Left forelimb (tissue), 1 donor: ENCODE measurements around the gene PCCA.
"Not testable (repeated sequence)": the region's sequence is repeated elsewhere in the genome, so short reads cannot be mapped to it uniquely, and the experiment has no call there.

Experiments
- DNase-seq: peaks from one replicate; pipeline ENCODE4 v3.0.0-alpha.2; 2018; ENCODE audit warnings: low spot score

PCCA gene

DNA sequence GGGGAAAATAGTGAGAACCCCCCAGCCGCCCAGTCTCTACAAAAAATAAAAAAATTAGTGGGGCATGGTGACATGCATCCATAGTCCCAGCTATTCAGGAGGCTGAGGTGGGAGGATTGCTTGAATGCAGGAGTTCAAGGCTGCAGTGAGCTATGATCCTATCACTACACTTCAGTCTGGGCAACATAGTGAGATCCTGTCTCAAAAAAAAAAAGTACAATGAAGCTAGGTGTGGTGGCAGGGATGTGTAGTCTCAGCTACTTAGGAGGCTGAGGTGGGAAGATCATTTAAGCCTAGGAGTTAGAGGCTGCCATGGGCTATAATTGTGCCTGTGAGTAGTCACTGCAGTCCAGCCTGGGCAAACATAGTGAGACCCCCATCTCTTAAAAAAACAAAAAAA lies 8.9 kb downstream of the PCCA start:
- DNase-seq: no peak

DNA sequence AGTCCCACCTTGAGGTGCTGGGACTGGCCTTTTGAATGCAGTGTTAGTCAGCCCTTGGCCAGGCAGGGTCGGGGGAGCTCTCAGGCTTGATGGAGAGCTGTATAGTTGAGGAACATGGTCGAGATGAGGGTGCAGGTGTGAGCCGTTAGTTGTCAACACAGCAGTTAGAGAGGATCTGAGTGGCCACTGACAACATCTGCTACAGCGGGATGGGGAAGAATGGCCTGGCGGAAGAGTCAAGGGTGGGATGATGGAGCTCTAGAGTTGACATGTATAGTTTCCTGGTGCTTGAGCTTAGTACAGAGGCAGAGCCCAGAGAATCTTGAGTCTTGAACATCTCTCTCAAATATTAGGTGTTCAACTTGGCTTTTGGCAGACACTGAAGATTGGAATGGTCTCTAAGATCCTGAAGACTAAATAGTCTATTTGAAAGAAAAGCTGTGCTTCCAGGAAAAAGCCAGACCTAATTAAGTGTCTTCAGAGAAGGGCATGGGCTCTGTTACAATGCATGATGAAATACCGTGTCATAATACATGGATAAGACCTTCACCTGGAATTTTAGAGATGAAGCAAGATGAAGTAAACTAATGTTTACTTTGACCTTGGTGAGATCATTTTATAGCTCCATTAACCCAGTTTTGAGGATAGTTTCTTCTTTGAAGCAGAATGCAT lies 9.7 kb downstream of the PCCA start:
- DNase-seq: no peak

DNA sequence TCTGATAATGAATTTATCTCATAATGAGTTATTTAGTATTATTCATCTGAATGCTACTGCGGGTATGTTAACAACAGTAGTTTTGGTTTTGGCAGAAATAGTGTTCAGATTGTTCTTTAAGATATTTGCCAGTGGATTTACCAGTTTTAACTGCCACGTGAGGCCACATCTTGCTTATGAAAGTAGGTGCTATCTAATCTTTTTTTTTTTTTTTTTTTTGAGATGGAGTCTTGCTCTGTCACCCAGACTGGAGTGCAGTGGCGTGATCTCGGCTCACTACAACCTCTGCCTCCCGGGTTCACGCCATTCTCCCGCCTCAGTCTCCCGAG lies 10.2 kb downstream of the PCCA start:
- DNase-seq: not testable (repeated sequence)

DNA sequence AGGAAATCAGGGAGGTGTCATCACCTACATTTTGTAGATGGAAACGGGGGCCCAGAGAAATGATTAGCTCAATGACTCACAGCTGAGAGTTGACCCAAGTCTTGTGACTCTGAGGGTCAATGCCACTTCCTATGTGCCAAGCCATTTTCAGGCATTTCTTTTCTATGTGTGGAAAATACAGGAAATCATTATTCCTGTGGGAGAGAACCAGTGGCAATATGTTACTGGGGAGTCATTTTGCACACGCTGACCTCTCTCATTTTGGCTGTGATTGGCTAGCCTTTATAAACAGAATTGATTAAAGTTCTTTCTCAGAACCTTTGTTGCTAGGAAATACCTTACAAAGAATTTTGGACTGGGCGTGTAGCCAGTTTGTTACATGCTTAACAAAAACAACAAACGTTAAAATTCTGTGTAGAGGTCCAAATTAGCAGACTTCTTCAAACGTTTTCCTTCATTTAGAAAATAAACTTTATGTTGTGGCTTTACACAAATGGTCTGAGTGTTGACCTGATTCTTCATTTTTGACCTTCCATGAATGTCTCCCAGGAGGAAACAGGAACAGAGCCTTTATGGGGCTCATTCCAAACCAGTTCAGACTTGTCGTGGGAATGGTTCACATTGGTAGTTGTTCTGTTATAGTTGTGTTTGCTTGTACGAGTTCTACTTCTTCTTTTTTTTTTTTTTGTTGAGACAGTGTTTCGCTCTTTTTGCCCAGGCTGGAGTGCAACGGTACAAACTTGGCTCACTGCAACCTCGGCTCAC lies 11.4 kb downstream of the PCCA start:
- DNase-seq: no peak

DNA sequence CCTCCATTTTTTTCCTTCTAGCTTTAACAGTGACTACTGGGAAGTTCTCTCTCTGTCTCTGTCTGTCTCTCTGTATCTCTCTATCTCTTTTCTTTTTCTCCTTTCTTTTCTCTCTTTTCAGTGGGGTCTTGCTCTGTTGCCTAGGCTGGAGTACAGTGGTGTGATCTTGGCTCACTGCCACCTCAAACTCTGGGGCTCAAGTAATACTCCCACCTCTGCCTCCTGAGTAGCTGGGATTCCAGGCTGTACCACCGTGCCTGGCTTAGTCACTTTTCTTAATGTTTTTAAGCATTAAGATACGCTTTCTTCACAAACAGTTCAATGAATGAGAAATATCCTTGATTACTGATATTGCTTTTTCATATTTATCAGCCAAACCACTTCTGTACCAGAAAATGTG lies 13.1 kb downstream of the PCCA start:
- no peak for DNase-seq

DNA sequence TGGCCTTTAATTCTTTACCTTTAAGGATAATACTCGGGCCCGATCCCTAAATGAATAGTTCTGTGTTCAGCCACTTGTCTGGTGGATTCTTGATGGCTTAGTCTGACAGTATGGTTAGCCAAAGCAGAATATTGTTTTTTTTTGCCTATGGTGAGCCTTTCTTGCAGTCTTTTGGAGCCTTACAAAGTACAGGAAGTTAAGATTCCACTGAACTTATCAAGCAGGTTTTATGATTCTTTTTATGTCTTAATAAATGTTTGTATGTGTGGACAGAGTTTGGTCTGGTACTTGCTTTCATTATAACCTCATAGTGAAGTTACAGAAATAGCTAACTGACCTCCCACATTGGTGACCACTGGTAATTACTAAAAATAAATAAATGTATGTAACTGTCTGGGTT lies 17.1 kb downstream of the PCCA start:
- no peak for DNase-seq

DNA sequence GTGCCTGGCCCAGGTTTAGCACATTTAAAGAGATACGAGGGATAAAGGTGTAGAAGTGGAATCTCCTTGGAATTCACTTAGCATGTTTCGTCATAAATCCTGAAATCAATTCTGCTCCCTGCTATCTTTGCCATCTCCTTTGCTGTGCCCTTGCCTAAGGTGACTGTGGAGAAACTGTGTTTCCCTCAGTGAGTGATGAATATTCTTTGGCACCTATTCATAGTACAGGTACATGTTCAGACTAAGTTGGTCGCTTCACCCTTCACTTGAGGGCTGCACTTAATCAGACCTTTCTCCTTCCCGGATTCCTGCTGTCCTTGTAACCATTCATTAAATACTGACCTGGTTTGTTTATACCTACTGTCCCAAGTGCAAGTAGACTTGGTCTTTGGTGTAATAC lies 17.8 kb downstream of the PCCA start:
- no peak for DNase-seq

DNA sequence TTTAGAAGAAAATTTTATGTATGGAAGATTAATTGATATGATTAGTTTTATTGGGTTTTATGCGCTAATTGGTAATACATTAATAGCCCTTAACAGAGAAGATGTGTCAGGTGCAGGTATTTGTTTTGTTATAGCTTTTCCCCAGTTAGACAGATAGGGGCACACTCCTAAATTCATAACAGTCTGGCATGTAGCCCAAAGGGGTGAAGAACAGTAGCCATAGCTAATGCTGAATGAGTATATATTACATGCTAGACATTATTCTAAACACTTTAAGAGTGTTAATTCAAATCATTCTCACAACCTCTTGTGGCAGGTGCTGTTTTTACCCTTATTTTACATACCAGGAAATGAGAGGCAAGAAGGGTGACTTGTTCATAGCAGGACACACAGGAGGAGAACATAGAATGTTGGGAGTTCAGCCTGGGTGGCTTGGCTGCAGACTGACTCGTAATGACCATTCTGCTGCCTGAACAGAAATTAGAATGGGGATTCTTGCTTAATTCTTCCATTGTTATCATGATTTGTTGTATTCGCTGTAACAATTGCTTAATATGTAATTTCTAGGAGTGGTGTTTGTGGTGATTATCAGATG lies 20.1 kb downstream of the PCCA start:
- no peak for DNase-seq

DNA sequence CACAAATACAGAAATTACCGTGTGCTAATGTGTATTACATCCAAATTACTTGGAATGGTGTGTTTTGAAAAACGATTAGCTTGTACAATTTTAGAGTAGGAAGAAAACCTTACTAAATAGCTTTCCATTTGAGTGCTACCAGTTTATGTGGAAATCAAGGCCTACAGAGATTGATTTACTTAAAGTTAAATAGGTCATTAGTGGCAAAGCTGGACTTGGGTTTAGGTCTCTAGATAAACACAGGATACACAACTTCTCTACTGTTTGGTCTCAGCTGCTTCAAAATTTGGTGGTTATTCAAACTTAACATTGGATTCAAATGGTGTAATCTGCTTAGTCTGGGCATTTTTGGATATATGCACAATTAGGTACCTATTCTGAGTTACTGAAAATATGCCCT lies 21.4 kb downstream of the PCCA start:
- DNase-seq: no peak

DNA sequence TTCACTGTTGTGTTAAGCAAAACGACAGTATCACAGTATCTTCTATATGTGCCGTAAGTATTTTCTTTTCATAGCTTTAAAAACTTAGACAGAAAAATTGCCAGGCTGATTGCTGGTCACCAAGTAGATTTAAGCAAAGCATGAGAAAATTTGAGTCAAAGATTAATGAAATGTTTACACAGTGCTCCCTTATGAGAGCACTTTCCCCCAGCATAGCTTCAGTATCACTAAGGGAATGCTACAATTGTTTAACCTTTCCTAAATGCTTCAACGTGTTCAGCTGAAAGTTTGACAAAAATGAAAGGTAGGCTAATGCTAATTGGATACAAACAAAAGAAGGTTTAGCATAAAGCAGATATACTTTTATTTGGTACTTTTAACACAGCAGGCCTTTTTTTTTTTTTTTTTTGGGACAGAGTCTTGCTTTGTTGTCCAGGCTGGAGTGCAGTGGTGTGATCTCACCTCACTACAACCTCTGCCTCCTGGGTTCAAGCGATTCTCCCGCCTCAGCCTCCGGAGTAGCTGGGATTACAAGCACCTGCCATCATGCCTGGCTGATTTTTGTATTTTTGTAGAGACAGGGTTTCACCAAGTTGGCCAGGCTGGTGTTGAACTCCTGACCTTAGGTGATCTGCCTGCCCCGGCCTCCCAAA lies 23.4 kb downstream of the PCCA start:
- DNase-seq: no peak

DNA sequence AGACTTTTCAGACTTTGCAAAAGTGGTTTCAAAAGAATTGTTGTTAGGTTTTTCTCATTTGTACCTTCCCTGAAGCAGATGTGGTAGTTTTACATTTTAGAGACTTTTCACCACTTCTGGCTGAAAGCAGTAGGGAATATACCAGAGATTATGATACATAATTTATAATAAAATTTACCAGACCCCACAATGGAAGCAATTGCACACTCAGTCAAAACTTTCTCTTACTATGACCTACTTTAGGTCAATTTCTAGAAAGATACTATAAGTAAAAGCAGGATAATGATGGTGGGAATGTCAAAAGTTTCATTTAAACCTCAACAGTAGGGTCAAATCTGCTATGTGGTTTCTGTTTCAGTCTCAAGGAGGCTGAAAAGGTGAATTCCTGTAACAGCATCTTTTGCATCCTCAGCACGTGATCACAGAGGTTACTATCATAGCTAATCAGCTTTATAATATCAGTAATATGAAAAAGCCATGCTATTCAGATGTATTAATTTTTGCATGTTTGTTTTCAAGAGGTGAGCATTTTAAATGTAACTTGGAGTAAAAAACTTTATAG lies 26.9 kb downstream of the PCCA start:
- no peak for DNase-seq

DNA sequence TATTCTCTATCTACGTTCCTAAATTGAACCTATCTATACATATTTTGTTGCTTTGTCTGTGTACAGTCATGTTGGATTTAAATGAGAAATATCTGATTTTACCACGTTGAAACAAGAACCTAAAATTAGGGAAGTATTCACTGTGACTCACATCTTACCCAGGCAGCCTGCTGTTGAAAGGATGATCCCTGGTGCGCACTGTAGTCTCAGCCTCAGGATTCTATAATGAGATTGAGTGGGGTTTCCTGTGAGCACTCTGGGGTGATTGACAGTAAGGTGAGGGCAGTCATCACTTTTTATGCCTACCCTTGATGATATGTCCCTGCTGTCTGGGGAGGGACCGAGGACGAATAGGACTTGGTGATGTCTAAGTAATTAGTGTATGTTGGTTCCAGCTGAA lies 35.4 kb downstream of the PCCA start:
- DNase-seq: no peak

DNA sequence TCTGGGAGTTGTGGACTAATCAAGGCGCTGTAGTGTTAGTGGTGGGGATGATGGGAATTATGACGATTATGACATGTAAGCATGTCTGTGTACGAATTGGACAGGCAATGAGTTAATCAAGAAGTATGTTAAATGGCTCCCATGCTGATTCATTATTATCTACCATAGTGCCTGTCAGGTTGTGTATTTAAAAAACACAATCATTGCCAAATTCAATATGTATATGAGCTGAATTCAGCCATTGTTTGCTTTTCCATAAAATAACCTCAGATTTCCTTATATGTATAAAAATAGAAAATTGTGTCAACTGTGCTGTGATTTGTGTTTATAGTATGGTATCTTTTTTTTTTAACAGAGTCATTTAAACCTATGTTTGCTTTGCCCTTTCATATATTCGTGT lies 37.1 kb downstream of the PCCA start:
- DNase-seq: no peak

DNA sequence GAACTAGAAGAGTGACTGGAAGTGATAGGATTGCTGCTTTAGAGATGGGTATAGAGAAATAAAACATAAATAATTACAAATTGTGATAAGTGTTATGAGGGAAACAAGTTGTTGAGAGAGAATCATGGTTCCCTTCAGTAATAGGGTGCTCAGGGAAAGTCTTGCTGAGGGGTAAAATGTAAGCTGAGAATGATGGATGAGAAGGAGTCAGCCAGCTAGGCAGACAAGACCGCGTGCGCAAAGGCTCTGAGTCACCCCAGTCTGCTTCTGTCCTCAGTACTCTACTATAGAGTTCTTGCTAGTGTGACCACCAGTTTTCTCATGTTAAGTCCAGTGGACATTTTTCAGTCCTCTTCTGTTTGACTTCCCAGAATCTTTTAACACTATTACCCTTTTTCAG lies 39.5 kb downstream of the PCCA start:
- DNase-seq: no peak

DNA sequence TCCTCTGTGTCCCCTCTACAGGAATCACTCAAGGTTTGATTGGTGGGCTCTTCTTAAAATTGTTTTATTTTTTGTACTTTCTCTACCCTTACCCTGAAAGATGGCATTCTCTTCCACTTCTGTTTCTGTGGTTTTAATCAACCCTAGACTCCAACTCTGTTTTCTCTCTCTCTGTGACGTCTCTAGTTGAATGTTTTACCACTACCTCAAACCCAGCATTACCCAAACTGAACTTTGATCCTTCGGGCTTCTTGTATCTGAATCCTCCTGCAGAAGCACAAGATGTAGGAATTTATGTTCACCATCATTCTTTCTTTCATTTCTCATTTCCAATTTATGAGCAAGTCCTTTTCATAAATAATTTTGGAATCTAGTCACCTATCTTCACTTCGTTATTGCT lies 39.9 kb downstream of the PCCA start:
- no peak for DNase-seq

DNA sequence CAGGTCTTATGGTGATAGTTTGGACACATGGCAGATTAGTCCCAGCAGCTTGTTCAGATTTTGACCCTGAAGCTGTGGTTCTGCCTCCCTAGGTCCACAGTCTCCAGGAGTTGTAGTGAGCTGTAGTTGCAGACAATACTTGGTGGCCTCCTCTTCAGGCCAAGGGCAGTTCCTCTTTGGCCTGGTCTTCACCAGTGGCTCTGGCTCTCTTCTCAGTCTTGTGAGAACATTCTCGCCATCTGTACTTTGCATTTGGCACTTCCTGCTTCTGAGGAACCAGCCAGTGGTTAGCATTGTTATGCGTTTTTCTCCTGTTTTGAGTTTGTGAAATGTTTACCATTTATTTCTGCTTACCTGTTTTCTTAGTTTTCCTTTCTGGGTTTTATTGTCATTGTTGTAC lies 40.7 kb downstream of the PCCA start:
- no peak for DNase-seq

DNA sequence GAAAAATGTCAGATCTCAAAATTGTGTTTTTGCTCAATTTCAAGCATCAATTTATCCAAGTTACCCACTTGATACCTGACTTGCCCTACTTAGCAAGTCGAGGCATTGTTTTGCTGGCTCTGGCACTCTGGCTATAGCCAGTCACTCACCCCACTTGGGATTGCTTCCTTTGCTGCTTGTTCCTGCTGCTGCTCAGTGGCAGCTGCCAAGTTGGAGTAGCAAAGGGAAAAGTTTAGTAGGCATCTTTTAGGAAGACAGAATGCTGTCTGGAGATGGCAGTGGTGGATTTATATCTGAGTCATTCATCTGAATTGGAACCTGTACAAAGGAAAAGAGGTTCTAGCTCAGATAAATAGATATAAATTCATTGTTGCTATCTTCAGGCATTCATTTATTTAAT lies 41.2 kb downstream of the PCCA start:
- no peak for DNase-seq

DNA sequence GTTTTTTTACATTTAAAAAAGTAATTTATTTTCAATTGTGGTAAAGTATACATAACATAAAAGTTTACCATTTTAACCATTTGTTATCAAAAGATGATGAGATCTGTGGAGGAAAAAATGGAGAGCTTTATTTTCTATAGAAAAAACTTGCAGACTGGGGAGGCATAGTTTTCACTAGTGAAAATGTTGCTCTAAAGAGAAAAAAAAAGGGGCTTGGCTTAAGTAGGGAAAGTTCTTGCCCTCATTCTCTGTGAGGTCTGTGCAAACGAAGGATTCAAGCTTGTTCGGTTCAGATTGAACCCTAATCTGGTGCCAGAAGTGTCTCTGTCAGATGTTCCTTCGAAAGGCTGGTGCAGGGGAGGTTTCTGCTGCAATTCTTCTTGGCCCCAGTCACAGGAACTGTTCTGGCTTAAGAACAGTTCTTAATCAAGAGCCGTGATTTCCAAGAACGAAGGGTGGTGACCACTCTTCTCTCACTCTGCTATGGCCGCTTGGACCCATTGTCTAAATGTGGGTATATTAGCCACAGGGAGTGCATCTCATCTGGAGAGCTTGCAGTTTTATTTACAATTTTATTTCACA lies 42.1 kb downstream of the PCCA start:
- no peak for DNase-seq

DNA sequence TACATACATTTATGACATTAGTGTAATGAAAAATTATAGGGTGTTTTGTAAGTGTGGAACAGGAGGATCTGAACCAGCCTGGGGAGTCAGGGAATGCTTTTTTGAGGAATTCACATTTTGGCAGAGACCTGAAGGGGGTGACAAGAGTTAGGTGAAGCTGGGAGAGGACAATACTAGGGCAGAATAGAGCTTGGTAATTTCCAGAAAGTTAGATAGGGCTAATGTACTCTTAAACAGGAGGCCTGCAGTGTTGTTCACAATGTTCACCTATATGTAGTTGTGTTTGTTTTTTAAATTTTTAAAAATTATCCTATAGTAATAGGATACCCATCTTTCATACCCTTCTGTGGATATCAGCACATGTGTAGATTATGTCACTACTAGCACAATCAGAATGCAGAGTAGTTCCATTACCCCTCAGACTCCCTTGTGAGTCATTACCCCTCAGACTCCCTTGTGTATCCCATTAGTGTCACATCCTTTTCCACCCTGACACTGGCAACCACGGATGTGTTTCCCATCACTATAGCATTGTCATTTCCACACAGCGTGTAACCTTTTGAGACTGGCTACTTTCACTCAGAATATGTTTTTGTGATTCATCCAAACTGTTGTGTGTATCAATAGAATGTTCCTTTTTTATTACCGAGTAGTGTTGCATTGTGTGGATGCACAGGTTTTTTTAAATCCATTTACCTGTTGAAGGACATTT lies 43.1 kb downstream of the PCCA start:
- DNase-seq: no peak

DNA sequence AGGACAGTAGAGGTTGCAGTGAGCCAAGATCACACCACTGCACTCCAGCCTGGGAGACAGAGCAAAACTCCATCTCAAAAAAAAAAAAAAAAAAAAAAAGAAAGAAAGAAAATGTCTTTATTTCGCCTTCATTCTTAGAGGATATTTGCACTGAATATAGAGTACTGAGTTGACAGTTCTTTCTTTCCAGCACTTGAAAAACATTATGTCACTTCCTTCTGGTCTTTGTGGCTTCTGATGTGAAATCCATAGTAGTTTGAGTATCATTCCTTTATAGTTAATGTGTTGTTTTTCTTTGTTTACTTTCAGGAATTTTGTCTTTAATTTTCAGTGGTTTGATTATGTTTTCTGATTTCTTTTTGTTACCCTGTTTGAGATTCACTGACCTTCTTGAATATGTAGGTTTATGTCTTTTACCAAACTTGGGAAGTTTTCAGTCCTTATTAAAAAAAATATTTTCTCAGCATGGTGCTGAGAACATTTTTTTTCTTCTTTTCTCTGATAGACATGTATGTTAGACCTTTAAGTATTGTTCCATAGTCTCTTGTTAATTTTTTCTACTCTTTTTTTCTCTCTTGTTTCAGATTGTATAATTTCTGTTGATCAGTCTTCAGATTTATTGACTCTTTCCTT lies 50.1 kb downstream of the PCCA start:
- no peak for DNase-seq

DNA sequence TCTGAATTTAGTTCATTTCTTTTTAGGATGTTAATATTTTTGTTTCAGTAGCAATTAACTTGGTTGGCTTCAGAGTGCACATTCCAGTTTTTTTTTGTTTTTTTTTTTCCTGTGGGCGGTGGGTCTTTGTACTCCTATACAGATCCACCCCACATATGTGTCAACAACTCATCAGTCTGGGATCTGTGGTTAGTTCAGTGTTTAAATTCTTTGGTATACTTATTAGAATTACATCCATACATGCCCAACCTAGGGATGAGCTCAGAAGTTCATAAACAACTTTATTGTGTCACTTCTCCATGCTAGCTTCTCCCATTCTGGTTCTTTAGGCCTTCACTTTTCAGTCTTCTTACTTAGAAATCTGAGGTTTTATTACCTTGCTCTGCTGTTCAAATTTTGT lies 50.9 kb downstream of the PCCA start:
- no peak for DNase-seq
